GM18873 (cell line): ENCODE measurements around the gene FMNL2.
"Not testable (repeated sequence)": the region's sequence is repeated elsewhere in the genome, so short reads cannot be mapped to it uniquely, and the experiment has no call there.

ENCODE experiments used
- ATAC-seq: cut with Tn5 transposase; IDR thresholded peaks from one replicate; pipeline ENCODE4 v1.9.1; 2021; ENCODE audit warnings: mild to moderate bottlenecking, moderate library complexity, moderate number of reproducible peaks; ENCODE audit not compliant: unreplicated experiment, low FRiP score

The FMNL2 gene

DNA sequence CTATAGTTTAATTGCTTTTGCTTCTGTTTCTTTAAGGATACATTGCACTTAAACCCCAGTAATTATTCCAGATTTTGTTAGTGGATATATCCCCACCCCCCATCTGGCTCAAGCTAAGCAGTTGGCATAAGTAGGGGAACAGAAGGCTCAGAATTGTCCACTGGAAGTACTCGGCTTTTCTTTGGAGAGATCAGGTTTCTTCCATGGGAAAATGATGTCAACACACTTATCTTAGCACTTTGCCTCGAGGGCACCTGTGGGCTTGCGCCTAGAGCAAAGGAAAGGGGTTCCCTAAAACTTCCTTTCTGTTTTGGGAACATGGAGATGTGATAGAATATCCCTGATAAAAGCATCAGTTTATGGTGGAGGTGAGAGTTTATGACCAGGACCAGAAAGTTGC, 130.6 kb downstream of the FMNL2 start:
- ATAC-seq = no peak

DNA sequence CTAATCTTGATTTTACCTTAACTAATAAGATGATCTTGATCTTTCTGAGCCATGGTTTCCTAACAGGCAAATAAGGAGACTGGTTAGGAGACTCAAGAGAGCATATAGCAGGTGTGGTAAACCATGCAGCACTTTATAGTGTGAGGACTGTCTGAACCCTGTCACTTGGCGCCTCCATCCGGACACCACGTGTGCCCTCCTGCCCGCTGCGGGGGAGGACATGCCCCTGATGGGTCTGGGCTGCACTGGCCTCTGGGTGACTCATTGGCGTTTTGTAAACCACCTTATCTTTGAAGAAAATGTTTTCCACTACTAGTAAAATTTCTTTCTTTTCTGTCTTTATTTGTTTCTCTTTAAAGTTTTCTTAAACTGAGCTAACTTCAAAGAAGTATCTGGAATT, 131.1 kb downstream of the FMNL2 start:
- ATAC-seq = no peak

DNA sequence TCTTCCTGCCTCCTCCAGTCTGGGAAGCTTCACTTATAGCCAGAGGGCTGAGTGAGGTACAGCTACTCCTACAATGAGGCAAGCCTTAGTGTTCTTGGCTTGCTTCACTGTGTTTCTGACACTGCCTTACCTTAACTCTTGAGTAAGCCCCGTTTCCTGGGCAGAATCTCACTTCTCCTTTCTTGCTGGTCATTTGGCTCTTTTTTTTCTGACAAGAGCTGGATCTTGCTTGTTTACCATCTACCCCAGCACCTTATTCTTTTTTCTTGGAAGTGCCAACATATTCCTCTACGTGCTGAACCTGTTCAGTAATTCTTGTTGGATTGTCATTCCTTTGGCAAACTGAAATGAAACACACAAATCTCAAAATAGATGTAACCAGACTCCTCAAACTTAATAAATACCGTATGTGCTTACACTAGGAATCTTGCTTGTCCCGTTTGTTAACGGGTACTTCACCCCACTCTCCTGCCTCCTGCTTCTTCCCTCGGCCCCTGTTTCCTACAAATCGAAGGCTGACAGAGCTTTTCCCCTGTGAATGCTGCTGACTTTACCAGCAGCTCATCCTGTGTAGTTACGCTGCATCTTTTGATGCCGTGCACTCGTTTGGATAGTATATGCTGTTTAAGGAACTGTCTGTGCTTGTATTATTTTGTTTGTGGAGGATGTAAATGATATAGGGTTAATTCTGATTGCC, 132.2 kb downstream of the FMNL2 start:
- ATAC-seq = peak; percentile 97

DNA sequence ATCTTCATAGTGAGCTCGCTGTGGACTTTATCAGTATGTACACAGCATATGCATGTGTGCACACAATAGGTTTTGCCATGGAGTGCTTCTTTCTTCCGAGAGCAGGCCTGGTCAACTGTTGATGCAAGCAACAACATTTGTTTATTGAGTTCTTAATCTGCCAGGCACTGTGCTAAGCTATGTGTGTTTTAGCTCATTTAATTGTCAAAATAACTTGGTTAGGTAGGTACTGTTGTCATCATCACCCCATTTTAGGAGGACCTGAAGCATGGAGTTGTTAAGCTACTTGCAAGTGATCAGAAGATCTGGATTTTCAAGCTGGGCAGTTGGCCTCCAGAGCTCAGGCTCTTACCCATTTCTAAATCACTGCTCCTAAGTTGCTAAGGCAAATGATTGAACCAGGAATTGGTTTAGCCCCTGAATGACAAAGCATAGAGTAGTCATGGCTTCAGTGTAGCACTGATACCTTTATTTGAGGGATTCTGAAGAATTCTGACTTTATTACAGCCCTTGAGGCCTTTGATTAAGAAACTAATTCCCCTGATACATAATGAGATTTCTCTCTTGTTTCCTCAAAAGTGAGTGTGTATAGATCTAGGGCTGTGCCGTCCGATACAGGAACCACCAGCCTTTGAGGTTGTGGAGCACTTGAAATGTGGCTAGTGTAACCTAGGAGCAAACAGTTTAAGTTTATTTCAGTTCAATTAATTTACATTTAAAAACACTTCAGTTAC, 132.9 kb downstream of the FMNL2 start:
- ATAC-seq = peak; percentile 3

DNA sequence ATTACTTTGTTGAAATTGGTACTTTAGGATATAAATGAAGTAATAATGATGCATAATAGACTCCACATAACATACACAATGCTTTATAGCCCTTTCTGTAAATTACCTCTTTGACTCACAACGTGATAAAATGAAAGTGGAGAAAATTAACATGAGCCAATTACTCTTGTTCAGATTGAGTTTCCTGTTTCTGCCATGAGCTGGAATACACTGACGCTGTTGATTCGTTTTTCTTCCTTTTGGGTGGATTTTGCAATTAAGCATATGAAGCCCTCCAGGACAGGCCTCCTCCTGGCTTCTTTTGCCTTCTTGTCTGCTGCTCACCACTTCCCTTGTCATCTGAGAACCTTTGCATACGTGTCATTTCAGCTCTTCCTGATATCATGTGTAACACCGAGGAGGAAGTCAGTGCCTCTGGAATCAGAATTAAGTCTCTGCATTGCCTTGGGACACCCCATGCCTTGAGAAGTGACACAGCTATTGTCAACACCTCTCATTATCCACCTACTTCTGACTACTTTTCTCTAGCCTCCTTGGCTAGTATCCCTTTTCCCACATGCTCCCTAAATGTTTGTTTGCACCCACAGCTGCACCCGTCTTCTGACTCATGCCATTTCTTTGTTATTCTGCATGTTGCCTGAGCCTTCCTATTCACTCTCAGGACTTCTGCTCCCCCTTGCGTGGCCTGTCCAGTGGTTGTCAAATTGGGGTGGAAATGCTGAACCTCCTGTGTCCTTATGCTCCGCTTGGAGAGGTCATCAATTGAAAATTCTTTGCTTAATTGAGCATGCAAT, 134.1 kb downstream of the FMNL2 start:
- no peak for ATAC-seq

DNA sequence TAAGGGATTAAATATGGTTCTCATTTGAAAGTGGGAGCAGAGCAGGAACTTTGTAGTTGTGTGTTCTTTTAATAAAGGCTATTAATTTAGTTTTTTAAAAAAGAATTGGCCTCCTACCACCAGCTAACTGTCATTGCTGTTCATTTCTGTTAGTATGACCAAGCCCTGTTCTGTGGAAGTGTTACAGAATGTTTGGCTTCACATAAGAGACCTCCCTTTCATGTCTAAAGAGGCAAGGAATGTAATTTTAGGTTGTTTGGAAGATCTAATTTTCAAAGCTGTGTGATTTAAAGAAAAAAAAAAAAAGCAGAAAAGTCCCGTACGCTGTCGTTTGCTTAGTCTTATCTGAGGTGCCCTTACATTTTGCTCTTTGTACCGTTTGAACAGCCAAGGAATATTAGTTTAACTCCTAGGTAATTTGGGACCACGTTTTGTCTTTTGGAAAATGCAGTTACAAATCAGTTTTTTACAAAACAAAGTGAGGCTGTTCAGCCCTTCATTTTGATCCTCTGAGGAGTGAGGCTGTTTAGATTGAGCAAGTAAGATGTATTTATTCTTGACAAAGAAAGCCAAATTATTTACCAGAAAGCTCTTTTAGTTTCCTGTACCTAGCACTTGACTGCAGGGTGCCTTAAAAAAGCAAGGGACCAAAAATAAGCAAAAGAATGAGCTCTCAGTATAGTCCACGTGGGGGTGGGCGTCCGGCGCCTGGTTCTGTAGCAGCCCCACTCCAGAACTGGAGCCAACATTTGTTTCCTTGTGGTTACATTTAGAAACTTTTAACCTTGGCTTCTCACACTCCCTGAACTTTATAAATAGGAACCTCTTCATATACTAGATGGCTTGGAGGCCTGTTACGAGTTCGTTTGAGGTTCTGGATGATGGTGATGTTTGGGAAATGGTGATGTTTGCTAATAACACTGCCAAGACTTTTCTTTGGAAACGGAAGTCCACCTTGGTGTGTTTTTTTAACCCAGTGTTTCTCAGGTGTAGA, 136.2 kb downstream of the FMNL2 start:
- no peak for ATAC-seq

DNA sequence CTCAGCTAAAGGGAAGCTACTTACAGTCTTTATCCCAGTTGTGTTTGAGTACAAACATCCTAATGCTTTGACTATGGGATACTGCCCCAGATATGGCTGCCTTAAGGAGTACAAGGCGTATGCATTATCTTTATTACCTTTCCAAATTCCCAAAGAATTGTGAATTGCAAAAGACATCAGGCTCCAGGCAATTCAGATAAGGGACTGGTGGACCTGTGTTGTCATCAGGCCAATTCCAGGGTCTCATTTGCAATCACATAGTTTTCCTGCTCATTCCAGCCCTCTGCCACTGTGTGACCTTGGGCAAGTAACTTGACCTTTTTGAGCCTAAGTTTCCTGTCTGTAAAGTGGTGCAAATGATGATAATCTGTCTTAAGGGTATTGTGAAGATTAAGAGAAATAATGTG, 137.5 kb downstream of the FMNL2 start:
- ATAC-seq = no peak

DNA sequence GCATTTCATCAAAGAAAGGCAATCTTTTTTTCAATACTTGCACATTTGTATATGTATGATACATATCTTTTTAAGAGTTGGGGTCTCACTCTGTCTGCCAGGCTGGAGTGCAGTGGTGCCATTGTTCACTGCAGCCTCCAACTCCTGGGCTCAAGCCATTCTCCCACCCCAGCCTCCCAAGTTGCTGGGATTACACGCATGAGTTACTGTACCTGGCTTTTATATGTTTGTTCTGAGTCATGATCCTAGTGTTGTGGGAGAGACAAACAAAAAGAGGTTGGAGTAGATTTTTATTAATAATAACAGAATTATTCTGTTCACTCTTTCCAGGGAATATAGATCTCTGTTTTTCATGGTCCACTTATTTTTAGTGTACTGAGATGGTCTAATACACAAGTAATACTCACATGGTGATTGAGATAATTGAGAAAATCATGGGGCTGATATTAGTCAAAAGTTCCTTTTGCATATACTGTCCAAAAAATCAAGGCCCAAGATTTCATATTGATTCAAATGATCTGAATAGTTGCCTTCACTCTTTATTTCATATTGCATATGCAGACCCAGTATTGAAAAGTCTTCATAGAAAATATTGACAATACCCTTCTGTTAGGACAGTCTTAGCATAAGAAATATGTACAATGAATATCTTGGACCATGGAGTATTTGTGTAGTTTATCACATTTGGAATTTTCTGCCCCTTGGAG, 138.3 kb downstream of the FMNL2 start:
- ATAC-seq = no peak

DNA sequence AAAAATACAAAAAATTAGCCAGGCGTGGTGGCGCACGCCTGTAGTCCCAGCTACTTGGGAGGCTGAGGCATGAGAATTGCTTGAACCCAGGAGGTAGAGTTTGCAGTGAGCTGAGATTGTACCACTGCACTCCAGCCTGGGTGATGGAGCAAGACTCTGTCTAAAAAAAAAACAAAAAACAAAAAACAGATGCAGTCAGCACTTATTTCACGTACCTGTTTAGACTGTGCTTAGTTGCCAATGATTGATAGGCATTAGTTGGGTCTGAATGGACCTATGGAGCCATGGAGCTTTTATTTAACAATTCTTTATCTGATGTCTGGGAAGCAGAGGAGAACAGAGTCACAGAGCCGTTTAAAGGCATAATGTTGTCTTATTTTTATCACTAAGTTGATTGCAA, 139.5 kb downstream of the FMNL2 start:
- ATAC-seq = not testable (repeated sequence)

DNA sequence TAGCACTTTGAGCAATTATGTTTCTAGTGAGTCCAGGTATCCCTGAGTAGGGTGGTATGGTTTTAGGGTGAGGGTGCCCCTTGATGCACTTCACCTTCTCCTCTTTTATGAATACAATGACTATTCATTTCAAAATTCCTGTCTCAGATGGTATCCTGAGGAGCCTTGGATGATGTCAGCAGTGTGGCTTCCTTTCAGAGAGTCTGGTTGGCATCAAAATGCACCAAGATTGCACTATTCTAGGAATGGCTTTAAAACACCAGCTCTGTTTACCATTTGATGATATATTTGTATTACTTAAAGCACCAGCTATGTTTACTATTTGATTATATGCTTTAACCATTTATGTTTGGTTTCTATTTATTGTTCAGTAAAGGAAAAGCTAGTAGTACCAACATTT, 141.0 kb downstream of the FMNL2 start:
- ATAC-seq = no peak

DNA sequence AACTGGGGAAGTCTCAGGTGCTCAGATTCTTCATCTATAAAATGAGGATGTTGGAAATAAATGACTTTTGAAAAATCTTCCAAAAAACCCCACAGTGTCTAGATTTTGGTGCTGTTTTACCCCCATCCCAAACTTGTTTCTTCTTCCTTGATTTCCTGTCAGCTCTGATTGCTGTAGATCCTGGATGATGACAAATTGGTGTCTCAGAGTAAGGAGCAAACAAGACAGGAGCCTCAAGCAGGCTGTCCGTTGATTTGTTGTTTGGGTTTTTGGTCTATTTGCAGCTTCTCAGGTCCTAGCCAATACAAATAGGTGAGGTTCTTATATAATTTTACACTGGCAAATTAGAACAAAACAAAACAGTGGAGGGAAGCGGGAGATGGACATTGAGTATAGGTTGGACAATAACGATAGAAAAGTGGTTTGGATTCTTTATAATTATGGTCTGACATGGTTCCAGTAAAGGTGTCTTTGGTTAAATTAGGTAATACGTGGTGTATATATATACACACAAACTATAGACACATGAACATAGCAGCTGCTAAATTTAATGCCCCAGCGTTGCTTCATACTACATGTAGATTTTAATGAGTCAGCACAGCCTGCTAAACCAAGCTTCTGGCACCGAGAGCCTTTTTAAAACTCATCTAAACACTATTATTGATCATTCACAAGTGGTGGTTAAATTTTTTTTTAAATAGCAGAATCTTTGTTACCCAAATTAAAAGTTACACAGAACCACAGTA, 142.5 kb downstream of the FMNL2 start:
- ATAC-seq = no peak

DNA sequence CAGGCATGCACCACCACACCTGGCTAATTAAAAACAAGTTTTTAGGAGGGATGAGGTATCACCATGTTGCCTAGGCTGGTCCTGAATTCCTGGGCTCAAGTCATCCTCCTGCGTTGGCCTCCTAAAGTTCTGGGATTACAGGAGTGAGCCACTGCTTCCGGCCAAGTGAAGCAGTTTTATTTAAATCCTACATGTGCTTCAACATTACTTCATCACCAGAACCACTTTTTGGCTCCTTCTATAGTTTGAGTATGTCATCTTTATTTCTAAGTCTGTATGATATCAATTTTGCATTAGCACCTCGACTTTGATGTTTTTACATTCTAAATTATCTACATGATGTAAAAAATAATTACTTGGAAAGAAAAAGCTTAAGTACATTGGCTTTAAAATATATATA, 144.3 kb downstream of the FMNL2 start:
- no peak for ATAC-seq

DNA sequence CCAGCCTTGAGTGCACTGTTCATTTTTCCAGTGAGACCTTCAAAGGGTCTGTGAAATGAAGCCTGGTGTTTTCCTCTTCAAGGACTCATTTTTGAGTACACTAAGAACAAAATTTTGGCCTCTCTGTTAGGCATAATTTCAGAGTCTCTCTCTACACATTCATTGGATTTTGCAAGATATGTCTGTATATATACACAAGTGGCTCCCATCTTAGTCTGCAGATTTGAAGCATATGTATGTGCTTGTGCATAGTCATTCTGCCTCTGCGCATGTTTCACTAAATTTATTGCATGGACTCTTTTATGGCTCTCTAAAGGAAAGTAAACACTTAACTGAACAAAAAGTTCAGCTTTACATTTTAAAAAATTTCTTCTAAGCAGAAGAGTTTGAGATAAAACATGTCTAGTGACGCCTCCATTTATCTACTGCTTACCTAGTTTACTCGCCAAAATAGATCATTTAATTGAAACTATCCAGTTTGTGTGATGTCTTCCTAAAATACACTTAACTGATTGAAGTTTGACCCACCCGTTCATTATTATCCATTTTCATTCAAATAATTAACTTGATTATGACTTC, 145.9 kb downstream of the FMNL2 start:
- ATAC-seq = no peak

DNA sequence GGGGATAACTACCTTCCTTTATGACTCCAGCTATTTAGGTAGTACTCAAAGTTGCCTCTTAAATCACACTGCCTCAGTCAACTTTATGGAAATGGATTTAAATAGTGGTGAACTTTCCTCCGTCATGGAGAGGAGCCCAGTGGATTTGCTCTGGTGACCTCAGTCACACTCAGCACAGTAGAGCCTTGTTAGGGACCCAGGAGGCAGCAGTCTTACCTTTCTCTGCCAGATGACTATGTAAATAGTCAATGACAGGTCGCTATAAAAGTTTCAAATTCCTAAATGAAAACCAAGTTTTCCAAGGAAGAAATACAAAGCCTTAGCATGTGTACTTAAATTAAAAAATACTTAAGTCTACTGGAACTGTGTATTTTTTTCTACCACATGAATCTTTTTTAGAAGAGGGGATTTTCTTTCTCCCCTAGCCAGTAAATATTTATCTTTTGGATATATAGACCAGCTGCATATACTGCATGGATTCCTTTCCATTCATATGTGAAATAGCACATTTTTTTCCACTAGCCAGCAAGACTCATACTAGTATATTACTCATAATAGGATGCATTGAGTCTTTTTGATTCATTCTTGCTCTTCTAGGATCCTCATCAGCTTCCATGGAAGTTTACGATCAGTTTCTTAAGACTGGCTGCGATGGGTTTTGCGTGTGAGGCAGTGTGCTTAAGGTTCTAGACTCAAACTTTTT, 147.1 kb downstream of the FMNL2 start:
- no peak for ATAC-seq

DNA sequence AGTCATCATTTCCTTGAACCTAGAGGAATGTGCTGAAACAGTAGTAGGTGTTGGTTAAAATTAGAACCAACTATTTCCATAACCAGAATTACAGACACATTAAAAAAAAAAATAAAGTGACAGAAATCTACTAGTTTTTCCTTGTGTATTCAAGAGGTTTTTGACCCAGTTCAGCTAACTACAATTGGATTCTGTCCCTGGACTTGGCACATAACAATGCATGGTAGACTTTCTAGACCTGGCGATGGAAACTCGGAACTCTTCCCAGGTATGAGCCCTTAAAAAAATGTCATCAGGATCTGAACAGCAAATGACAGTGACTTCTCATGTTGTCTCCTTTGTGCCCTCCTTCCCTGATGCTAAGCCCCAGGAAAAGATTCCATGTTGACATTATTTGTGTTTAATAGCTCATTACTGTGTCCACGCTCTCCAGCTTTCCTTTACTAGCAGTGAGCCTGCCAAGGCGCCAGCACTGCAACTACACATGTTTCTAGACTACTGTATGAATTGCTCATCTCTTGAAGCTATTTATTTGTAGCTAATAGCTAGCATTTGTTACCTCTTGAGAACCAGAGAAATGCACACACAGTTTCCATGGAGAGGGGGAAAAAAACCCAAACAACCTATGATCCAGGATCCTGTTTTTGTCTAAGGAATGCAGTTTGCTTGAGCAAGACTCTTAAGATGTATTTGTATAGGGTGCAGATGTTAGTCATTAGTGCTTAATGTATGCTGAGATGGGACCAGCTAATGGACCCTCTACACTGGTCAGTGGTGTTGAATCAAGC, 148.5 kb downstream of the FMNL2 start:
- ATAC-seq = no peak

DNA sequence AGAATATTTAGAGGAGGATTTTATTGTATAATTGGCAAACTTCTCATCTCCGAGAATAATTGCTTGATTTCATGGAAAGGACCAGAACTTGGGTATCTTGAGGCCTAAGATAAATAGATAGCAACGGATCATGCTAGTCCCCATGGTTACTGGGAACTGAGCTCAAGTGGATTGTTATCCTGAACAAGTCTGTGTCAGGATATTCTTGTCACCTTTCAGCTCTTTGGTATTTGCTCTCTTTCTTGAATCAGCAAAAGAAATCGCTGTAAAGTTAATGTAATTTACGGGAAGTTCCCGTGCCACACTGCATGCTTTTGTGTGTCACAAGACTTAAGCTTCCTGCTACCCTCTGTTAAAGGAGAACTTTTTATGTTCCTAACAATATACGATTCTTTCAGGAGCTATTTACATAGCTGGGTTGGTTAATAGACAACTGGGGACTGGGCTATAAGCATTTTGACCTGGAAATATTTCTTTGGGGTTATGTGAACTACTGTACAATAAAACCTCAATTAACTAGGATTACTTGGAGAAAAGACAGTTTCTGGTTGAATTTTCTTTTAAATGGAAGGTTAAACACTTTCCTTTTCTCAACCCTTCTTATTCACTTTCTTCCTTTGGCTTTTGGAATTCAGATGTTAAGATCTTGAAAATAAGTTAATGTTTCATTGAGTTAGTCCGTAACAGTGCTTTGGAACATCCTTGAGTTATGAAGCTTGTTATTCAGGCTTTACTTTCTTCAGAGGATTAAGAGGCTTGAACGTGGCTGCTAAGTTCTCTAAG, 151.2 kb downstream of the FMNL2 start:
- no peak for ATAC-seq
